NCI-H526 (cell line): ENCODE results near the gene NUTF2.
"Not testable (repeated sequence)": the region's sequence is repeated elsewhere in the genome, so short reads cannot be mapped to it uniquely, and the experiment has no call there.

Experiments
- DNase-seq, 2 experiments: peaks; one replicate each; lab custom pipeline; 2025; lab: John Stamatoyannopoulos, UW

NUTF2 gene

DNA sequence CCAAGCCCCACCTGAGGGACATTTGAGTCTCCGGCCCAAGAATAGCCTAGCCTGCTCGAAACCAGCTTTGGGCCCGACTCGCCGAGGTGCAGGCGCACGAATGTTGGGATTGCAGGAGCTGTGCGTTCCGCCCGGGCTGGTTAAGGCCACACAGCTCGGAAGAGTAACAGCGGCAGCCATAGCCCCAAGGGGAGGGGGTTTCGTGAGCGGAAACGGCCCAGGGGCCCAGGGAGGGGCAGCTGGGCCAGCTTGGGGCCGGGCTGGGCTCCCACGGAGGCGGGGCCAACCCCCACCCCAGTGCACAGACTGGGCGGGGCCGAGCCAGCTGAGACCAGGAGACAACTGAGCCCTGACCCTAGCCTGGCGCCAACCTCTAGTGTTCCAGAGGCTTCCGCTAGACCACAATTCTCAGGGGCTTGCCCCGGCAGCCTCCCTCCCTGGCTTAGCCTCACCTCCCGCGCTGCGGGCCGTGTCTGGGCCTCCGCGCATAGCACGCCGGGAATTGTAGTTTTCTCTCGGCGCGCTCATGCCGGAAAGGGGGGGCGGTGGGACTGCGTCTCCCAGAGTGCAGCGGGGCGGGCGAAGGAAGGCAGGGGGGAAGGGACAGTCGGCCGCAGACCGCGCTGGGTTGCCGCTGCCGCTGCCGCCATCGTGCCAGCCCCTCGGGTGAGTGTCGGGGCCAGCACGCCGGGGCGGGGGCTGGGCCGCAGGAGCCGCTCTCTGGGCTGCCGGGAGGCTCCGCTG is at the start of gene NUTF2:
Gene NUTF2, plus strand, starts transcription at position 614 of the 744 bp plus-strand sequence. CDS start 18,198 bp downstream, outside the sequence.
- DNase-seq, result peak; percentile 90 to 95

DNA sequence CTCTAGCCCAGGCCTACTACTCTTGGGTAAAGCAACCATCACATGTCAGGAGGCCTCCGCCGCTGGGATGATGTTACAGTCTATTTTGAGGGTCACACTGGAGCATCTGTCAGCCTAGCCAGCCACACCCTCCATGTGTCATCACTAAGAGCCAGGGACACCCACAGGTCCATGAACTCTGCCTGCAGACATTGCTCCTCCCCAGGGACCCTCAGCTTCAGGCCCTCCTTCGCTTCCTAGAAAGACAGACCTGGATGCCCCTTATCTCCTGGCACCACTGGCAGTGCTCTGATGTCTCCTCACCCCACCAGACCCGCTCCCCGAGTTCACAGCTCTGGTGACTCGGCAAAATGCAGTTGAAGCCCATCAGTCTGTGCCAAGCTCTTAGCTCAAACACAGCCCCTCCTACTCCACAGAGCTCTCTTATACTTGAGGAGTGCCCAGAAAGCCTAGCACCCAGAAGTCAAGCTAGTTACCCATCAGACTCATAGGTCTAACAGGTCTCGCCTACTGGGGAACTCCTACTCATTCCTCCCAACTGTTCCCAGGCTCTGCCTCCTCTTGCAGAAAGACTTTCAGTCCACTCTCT is 46.3 kb upstream of the NUTF2 start:
- DNase-seq, result no peak

GRCh38 chr16:67801241-67801640 is 45.5 kb upstream of the NUTF2 start:
- no peak for DNase-seq

DNA sequence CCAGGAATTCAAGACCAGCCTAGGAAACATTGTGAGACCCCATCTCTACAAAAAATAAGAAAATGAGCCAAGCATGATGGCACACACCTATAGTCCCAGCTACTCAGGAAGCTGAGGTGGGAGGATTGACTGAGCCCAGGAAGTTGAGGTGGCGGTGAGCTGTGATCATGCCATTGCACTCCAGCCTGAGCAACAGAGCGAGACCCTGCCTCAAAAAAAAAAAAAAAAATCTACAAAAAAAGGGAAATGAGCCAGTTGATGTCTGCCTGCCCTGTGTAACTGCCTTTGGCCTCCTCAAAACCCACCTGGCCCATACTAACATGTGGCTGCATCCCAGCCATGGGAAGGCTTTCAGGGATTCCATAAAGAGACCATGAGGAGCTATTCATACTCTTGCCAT is 44.9 kb upstream of the NUTF2 start:
- no peak for DNase-seq

DNA sequence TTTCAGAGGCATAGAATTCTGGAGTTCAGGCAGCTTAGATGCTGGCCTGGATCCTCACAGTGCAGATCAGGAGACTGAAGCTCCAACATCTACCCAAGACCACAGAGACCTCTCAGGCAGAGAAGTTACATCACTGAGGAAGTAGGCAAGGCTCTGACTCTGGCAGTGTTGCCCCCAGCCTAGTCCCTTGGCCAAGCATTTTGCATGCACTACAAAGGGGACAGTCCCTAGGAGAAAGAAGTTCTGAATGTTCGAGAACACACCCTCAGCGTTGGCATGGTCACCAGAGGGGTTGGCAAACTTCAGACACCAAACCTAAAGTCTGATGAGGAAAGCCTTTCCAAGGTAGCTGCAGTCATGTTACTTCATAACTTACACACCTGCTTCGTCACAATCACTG is 42.8 kb upstream of the NUTF2 start:
- DNase-seq, result no peak

DNA sequence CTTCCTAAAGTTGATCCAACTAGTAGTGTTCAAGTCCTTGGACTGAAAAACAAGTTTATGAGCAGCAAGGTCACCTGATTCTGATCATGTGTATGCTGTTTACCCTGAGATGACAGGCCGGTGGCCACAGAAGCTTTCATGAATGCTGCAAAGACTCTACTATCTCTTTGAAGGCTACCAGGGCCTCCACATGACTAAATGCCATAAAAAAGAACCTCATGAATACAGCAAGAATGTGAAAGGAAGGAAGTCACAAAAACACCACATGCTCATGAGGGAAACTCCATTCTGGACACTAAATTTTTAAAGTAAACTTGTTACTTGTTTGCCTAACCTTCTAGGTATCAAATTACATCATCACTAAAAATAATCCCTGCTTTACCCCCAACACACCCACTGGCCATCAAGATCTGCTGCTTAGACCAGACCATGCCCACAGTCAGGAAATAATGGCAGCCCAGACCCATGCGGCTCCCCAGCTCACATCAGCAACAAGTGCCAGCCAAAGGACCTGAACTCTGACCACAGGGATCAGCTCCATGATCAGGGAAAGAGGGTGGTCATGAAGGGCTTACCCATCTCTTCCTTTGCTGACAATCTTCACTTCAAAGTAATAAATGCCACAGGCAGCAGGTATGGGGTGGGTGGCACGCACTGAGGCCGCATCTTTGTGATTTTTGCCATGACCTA is 41.7 kb upstream of the NUTF2 start:
- no peak for DNase-seq

GRCh38 chr16:67805718-67806427 is 40.9 kb upstream of the NUTF2 start:
- peak in 1 of 2 experiments; percentile 32 for DNase-seq

- peak; percentile 97 for DNase-seq
Observed at GRCh38 chr16:67806428-67807147, 40.1 kb upstream of the NUTF2 start, which contains the start of the genes RANBP10 and TSNAXIP1. Gene RANBP10, minus strand, starts transcription at chr16:67806560. Its CDS starts 24 bp downstream, at chr16:67806536. Gene TSNAXIP1, plus strand, starts transcription at chr16:67806889. Its CDS starts 261 bp downstream, at chr16:67807150.

GRCh38 chr16:67807148-67807682 is 39.5 kb upstream of the NUTF2 start:
- no peak for DNase-seq

- no peak for DNase-seq
Observed at GRCh38 chr16:67811899-67812298, 34.8 kb upstream of the NUTF2 start.

GRCh38 chr16:67814567-67814966 is 32.2 kb upstream of the NUTF2 start:
- no peak for DNase-seq

DNA sequence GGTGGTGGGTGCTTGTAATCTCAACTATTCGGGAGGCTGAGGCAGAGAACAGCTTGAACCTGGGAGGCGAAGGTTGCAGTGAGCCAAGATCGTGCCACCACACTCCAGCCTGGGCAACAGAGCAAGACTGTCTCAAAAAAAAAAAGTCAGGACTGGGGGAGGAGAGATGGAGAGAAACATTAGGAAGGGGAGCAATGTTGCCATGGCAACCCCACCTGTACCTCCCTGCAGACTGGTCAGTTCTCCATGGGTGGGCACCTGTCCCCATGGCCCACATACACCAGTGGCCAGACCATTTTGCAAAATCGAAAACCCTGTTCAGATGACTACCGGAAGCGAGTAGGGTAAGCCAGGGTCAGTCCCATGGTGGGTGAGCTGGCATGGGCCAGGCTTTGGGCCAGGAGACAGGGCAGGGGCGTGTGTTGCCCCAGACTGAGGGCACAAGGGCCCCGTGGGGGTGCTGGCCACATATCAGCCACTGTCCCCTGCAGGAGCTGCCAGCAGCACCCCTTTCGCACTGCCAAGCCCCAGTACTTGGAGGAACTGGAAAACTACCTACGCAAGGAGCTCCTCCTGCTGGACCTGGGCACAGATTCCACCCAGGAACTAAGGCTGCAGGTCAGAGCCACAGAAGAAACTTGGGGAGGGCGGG is 26.0 kb upstream of the NUTF2 start:
- DNase-seq, result no peak

DNA sequence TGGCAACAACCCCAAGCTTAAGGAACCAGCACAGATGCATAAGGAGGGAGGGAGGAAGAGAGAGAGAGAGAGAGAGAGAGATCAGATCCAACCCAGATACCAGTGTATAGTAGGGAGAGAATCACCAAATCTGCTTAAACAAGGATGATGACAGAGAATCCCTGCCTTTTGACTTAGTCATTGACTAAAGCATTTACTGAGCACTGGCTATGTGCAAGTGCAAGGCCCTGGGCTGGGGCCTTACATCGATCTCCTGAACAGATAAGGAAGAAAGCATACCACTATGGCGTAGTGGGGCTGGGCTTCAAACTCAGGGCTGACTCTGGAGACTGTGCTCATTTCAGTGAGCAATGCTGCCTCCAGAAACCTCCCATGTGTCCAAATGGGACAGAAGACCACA is 24.2 kb upstream of the NUTF2 start:
- no peak for DNase-seq

DNA sequence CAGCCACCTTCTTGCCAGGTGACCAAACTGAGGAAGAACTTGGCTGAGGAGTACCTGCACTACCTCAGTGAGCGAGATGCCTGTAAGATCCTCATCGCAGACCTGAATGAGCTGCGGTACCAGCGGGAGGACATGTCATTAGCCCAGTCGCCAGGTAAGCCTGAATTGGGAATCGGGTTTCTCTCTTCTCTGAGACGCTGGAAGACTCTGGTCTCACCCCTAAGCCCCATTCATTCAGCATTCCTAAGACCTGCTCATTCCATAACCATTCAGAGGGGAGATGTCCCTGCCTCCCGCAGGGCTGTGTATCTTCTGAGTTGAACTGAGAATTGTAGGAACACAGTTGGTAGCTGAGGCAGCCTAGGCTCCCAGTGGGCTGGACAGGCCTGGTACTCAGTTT is 21.6 kb upstream of the NUTF2 start:
- DNase-seq, result no peak

GRCh38 chr16:67825906-67826305 is 20.8 kb upstream of the NUTF2 start:
- no peak for DNase-seq

DNA sequence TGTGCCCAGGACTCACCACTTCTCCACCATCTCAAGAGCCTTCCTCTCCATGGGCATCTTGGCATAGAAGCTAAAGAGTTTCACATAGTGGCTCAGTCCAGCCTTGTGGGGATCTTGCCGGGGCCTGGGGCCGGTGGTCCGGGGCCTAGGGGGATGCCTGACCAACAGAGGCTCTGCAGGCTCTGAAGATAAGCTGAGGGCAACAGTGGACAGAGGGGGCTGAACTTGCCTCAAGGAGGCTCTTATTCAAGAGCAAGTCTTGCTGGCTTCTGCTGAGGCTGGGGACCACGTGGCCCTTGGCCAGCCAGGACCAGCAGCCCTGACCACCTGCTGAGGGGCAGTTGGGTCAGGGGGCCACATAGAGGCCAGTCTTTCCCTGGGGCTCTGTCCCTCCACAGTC is 18.1 kb upstream of the NUTF2 start:
- no peak for DNase-seq

- DNase-seq, result peak in 1 of 2 experiments; percentile 10
Observed at GRCh38 chr16:67833030-67833414, 13.7 kb upstream of the NUTF2 start.

GRCh38 chr16:67833415-67834241 is 13.1 kb upstream of the NUTF2 start:
- peak; percentile 61 to 91 for DNase-seq

DNA sequence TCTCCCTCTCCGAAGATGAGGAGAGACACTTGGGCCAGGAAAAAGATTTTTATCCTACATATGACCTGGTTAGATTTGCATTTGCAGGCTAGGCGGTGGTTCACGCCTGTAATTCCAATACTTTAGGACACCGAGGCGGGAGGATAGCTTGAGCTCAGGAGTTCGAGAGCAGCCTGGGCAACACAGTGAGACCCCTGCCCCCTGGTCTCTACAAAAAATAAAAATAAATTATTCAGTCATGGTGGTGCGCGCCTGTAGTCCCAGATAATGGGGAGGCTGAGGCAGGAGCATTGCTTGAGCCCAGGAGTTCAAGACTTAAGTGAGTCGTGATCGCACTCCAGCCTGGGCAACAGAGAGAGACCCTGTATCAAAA is 12.5 kb upstream of the NUTF2 start:
- DNase-seq, result no peak

DNA sequence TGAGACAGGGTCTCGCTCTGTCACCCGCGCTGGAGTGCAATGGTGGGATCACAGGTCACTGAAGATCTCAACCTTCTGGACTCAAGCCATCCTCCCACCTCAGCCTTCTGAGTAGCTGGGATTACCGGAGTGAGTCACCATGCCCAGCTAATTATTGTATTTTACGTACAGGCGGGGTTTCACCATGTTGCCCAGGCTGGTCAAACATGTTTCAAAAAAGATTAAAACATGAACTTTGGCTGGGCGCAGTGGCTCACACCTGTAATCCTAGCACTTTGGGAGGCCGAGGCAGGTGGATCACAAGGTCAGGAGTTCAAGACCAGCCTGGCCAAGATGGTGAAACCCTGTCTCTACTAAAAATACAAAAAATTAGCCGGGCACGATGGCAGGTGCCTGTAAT is 9.5 kb upstream of the NUTF2 start:
- not testable (repeated sequence) for DNase-seq
